ENCODE measurements around the gene CREB3L2. TPM values are rescaled to one million over a fixed set of nuclear protein-coding genes. Genes with fewer than 3 reads are reported as not detected.

CREB3L2 gene
- total RNA-seq, 4 donors from 2014 or later: 2.8 to 12.0 (median 5.4) TPM

DNA sequence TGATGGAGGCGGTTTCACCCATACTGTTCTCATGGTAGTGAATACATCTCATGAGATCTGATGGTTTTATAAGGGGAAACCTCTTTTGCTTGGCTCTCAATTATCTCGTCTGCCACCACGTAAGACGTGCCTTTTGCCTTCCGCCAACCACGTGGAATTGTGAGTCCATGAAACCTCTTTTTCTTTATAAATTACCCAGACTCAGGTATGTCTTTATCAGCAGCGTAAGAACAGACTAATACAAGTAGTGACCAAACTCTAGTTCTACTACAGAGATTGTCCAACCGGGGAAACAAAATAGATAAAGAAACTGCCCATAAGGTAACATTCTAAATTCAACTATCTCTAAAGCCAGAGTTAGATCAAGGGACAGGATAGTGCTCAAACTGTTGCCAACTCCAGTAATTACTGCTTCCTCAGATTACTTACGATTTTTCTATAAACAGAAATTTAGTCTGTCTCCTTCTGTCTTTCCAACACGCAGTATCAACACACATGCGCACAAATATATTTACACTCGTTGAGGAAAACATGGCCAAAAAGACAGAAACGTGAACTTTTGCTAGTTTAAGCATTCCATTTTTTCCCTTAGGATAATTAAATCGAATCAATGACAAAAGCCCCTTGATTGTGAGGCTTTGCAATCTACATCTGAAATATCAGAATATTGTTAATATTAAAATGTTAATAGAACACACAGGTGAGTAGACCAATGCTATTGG lies 36.9 kb downstream of the CREB3L2 start:
- intact Hi-C loops (cut with DNase I; ENCODE audit: low total_unique reads): no loop called here
- H3K36me3 ChIP-seq: no peaks in the 10 kb centered on the region
- in situ Hi-C loops (cut with MboI; ENCODE audit: low sequenced_read_pairs in 4 of 4): no loop called here
- H3K27me3 ChIP-seq: no peaks in the 10 kb centered on the region
- H3K27ac ChIP-seq: no peak overlapping the region
- TF ChIP-seq POLR2A (IDR thresholded peaks at IDR 0.05): no peak
- TF ChIP-seq, protein P1, sequence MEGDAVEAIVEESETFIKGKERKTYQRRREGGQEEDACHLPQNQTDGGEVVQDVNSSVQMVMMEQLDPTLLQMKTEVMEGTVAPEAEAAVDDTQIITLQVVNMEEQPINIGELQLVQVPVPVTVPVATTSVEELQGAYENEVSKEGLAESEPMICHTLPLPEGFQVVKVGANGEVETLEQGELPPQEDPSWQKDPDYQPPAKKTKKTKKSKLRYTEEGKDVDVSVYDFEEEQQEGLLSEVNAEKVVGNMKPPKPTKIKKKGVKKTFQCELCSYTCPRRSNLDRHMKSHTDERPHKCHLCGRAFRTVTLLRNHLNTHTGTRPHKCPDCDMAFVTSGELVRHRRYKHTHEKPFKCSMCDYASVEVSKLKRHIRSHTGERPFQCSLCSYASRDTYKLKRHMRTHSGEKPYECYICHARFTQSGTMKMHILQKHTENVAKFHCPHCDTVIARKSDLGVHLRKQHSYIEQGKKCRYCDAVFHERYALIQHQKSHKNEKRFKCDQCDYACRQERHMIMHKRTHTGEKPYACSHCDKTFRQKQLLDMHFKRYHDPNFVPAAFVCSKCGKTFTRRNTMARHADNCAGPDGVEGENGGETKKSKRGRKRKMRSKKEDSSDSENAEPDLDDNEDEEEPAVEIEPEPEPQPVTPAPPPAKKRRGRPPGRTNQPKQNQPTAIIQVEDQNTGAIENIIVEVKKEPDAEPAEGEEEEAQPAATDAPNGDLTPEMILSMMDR (IDR thresholded peaks at IDR 0.05 in 4 of 5, conservative IDR thresholded peaks at IDR 0.05 in 1 of 5): no peak
- DNase-seq: no peak
- H3K4me3 ChIP-seq: no peak overlapping the region
- H3K9me3 ChIP-seq: no peaks in the 10 kb centered on the region
- ATAC-seq: no peak
- peaks cover 0 to 9% of the 10 kb centered on the region in 2 donors for H3K4me1 ChIP-seq

DNA sequence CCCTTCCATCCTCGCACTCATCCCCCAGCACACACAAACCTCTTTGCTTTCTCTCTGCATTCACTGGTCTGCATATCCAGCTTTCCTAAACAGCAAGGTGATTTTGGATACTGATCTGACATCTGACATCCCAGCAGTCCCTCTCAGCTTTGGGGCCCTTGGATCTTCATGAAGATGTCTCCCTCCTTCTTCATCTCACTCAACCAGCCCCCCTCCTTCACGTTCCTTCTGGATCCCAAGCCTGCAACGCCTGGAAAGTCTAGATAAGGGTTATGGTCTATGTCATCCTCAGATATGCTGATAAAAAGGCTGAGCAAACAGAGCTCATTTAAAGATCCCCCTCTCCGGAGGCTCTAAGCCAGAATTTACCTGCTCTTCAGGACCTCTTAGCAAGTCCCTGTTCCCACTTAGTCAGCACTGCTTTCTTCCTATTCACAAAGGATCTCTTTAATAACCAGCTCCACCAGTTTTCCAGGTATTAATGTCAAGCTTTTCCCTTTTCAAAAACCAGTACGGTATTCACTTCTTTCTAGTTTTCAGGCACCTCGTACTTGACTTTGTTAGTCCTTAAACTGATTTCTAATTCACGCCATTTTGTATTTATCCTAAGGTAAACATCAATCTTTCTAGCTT lies 38.9 kb downstream of the CREB3L2 start:
- no peaks in the 10 kb centered on the region for H3K27me3 ChIP-seq
- TF ChIP-seq, protein P1 (IDR thresholded peaks at IDR 0.05 in 4 of 5, conservative IDR thresholded peaks at IDR 0.05 in 1 of 5): no peak
- no peak for TF ChIP-seq POLR2A (IDR thresholded peaks at IDR 0.05)
- DNase-seq (no peak), ATAC-seq (no peak)
- H3K36me3 ChIP-seq: no peaks in the 10 kb centered on the region
- H3K4me1 ChIP-seq: peaks cover 0 to 9% of the 10 kb centered on the region in 2 donors
- no peak overlapping the region for H3K4me3 ChIP-seq
- intact Hi-C loops (cut with DNase I; ENCODE audit: low total_unique reads): no loop called here
- H3K9me3 ChIP-seq: no peaks in the 10 kb centered on the region
- H3K27ac ChIP-seq: no peak overlapping the region
- in situ Hi-C loops (cut with MboI; ENCODE audit: low sequenced_read_pairs in 4 of 4): no loop called here

DNA sequence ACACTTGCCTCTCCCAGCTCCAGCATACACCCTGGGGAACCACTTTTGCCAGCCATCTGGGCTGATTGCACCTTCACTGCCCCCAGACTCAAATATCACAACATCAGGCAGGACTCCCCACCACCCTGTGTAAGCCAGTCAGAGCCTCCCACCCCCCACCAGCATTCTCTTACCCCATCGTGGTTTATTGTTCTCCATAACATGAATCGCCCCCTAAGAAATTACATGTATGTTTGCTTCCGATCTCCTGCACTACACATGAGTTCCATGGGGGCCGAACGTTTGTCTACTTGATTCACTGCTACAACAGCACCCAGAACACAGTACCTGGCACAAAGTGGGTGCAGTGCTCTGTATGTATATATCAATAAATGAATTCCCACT lies 39.4 kb downstream of the CREB3L2 start:
- no peak for ATAC-seq
- Histone ChIP-seq H3K4me3 (no peak overlapping the region), H3K36me3 (no peaks in the 10 kb centered on the region), H3K4me1 (peaks cover 0 to 9% of the 10 kb centered on the region in 2 donors), H3K27me3 (no peaks in the 10 kb centered on the region), H3K9me3 (no peaks in the 10 kb centered on the region), H3K27ac (no peak overlapping the region)
- no peak for TF ChIP-seq POLR2A (IDR thresholded peaks at IDR 0.05)
- TF ChIP-seq, protein P1 (IDR thresholded peaks at IDR 0.05 in 4 of 5, conservative IDR thresholded peaks at IDR 0.05 in 1 of 5): no peak
- no peak for DNase-seq
- intact Hi-C loops (cut with DNase I; ENCODE audit: low total_unique reads): no loop called here
- in situ Hi-C loops (cut with MboI; ENCODE audit: low sequenced_read_pairs in 4 of 4): no loop called here

DNA sequence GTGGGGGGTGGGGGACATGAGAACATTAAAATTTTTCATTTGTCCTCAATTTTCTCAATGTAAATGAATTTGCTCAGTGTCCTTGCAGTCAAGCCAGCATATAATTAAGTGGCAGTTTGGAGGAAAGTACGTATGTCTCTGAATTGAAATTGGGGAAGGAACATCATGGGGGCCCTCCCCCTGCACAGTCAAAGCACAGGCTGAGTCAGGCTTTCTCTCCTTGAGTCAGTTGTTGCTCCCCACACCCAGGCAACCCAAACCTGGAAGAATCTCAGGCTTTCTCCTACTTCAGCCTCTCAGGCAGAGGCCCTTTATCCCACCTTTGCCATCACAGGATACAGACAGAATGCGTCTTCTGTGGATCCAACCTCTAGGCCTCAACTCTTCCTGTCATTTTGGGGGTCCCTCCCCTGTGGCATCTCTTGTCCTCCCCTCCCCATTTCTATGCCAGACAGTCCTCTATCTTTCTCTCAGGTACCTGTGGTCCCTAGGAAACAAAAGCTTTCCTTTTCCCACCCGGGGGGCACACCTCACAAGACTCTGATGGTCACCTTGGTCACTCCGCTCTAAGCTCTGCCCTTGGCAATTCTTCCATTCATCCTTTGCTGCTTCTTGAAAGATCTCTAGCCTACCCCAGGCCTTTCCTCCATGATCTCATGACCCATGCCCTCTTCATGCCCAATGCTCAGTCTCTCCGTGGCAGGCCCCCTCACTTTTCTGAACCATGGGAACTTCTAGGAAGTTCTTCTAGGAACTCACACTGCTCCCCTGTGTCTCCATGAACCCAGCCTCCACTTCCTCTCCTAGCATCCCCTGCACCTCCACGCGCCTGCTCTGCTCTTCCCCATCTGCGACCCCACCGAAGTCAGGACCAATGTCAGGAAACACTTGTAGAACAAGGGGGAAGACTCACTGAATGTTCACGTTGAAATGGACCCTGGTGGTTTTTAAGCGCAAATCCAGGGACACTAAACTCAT lies 40.4 kb downstream of the CREB3L2 start:
- no peaks in the 10 kb centered on the region for H3K9me3 ChIP-seq
- no peak overlapping the region for H3K27ac ChIP-seq
- peak in 1 of 2 donors; percentile 18 for ATAC-seq
- in situ Hi-C loops (cut with MboI; ENCODE audit: low sequenced_read_pairs in 4 of 4): no loop called here
- DNase-seq: no peak
- intact Hi-C loops (cut with DNase I; ENCODE audit: low total_unique reads): no loop called here
- peaks cover under 1 to 12% of the 10 kb centered on the region in 2 donors for H3K4me1 ChIP-seq
- H3K36me3 ChIP-seq: no peaks in the 10 kb centered on the region
- H3K27me3 ChIP-seq: no peaks in the 10 kb centered on the region
- no peak overlapping the region for H3K4me3 ChIP-seq
- TF ChIP-seq, protein P1 (IDR thresholded peaks at IDR 0.05 in 4 of 5, conservative IDR thresholded peaks at IDR 0.05 in 1 of 5): no peak
- no peak for TF ChIP-seq POLR2A (IDR thresholded peaks at IDR 0.05)
